ENCODE measurements around the gene CPLANE2.
A peak's percentile ranks its signal among the peaks of the same experiment; 100 is the strongest.
"Not testable (repeated sequence)": the region's sequence is repeated elsewhere in the genome, so short reads cannot be mapped to it uniquely, and the experiment has no call there.

The CPLANE2 gene

GRCh38 chr1:16236511-16237342 is at the start of gene CPLANE2:
Gene CPLANE2 (minus strand): TSS chr1:16237183. CDS start chr1:16236742, 441 bp downstream.
- peak; percentile 14 for DNase-seq

GRCh38 chr1:16286122-16286521 is 49.1 kb upstream of the CPLANE2 start:
- DNase-seq: no peak

GRCh38 chr1:16281765-16282164 is 44.8 kb upstream of the CPLANE2 start:
- DNase-seq: no peak

- no peak for DNase-seq
These were observed 42.2 kb upstream of the CPLANE2 start for GRCh38 chr1:16279186-16279585.

GRCh38 chr1:16276302-16277030 is 39.5 kb upstream of the CPLANE2 start:
- DNase-seq: no peak

- no peak for DNase-seq
These were observed 38.6 kb upstream of the CPLANE2 start for GRCh38 chr1:16275591-16275990.

- DNase-seq: no peak
These were observed 30.8 kb upstream of the CPLANE2 start for GRCh38 chr1:16267690-16268180.

GRCh38 chr1:16266411-16267118 is 29.6 kb upstream of the CPLANE2 start:
- no peak for DNase-seq

- no peak for DNase-seq
These were observed 25.1 kb upstream of the CPLANE2 start for GRCh38 chr1:16262067-16262466.

- DNase-seq: no peak
These were observed 23.8 kb upstream of the CPLANE2 start for GRCh38 chr1:16260814-16261213.

GRCh38 chr1:16258591-16259135 is 21.7 kb upstream of the CPLANE2 start:
- DNase-seq: no peak

- DNase-seq: no peak
These were observed 21.0 kb upstream of the CPLANE2 start for GRCh38 chr1:16257968-16258367.

GRCh38 chr1:16257556-16257955 is 20.6 kb upstream of the CPLANE2 start:
- not testable (repeated sequence) for DNase-seq

GRCh38 chr1:16256478-16256877 is 19.5 kb upstream of the CPLANE2 start:
- no peak for DNase-seq

- no peak for DNase-seq
These were observed 17.4 kb upstream of the CPLANE2 start for GRCh38 chr1:16254263-16254928.

- no peak for DNase-seq
These were observed 16.4 kb upstream of the CPLANE2 start for GRCh38 chr1:16253332-16253922.

GRCh38 chr1:16252912-16253311 is 15.9 kb upstream of the CPLANE2 start:
- DNase-seq: no peak

- no peak for DNase-seq
These were observed 14.4 kb upstream of the CPLANE2 start for GRCh38 chr1:16251381-16251780.

- no peak for DNase-seq
These were observed 13.7 kb upstream of the CPLANE2 start for GRCh38 chr1:16250524-16251251.

GRCh38 chr1:16249596-16250241 is 12.7 kb upstream of the CPLANE2 start:
- DNase-seq: no peak
